NCI-H2081 (cell line): ENCODE results near the gene CRNKL1.

Experiments
- DNase-seq, 2 experiments: peaks; one replicate each; lab custom pipeline; 2025; lab: John Stamatoyannopoulos, UW

The CRNKL1 gene

DNA sequence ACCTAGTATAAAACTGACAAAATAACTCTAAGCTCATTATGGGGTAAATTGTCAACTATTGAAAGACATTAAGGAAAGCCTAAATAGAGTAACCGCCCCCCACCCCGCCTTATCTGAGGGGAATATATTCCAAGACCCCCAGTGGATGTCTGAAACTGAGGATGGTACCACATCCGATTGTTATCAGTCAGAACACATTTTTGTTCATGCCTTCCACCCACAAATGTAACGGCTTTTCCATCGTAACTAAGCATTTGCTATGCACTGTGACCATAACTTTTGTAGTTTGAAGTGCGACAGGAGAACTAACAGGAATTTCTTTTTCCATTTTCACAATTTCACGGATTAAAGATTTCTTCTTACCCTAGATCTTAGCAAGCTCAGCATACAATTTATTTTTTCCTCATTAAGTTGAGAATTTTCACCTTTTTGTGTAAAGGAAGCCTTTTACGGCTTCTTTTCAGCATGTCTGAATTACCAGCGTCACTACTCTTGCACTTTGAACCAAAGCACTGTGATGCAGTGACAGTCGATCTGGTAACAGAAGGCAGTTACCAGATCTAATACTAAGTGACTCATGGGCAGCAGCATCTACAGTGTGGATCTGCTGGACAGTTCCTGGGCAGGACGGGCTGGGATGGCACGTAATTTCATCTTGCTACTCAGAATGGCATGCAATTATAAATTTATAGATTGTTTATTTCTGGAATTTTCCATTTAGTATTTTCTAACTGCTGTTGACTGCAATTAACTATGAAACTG, 11.9 kb upstream of the CRNKL1 start:
- DNase-seq, result no peak

GRCh38 chr20:20060234-20060998, 8.2 kb upstream of the CRNKL1 start:
- DNase-seq, result peak in 1 of 2 experiments; percentile 29

- DNase-seq, result no peak
Measured at GRCh38 chr20:20051767-20052073, 546 bp downstream of the CRNKL1 start.

DNA sequence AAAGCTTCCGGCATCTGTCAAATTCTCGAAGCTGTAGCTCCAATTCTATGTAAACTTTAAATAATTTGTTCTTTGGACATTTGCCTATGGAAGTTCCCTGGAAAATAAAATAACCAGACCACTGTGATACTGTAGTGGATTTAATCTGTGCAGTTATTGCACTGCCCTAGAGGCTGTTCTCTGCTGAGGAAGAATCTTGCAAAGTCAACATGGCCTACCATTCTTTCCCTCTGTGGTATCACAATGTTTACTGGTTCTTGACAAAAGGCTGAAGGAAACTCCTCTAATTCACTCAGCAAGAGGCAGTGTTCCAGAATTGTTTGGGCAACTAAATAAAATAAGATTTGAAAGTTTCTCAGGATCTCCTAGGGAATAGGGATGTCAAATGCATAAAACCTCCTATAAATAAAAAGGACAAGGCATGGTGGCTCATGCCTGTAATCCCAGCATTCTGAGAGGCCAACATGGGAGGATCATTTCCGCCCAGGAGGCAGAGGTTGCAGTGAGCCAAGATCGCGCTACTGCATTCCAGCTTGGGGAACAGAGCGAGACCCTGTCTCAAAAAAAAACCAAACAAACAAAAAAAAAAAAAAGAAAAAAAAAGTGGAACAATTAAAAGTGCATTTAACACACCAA, 12.4 kb downstream of the CRNKL1 start:
- DNase-seq, result no peak

DNA sequence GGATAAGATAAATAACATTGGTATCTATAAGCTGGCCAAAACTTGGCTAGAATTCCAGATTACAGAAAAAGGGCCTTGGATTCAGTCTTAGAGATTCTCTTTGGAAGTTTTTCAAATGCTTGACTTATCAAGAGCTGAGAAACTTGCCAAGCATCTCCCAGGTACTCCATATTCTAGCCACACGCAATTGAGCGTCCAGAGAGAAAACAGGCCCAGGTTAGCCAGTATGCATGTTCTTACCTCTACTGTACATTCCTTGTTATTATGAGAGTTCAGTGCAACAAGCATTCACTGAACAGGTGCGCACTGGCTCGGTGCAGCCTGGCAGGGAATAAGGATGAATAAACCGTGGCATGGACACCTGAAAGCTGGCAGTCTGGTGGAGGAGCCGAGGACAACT, 13.7 kb downstream of the CRNKL1 start:
- no peak for DNase-seq

DNA sequence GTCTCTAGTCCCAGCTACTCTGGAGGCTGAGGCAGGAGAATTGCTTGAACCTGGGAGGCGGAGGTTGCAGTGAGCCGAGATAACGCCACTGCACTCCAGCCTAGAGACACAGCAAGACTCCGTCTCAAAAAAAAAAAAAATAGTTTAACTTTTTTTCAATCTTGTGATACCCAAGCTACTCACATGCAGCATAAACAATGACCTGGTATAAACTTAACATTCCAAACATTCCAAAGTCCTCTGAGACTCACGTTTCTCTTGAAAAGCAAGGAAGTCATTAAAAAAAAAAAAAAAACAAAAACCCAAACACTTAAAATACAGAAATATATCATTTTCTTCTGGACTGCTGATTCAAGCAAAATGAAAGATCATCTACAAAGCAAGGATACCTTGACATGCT, 14.3 kb downstream of the CRNKL1 start:
- DNase-seq, result no peak

DNA sequence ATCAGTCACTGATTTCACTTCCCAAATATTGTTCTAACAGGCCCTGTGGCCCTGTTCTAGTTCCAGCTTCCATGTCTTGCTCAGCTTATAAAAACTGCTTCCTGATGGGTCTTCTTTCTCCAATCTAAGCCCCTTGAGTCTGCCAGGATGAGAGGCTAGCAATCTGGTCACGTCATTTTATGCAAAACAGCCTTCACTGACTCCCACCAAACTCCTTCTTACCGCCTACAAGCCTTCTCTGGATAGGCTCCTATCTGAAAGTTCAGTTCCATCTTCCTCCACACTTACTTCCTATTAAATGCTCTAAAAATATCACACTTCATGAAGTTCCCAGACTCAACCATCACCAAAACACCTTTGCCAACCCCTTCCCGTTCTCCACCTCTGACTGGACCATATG, 15.5 kb downstream of the CRNKL1 start:
- no peak for DNase-seq

DNA sequence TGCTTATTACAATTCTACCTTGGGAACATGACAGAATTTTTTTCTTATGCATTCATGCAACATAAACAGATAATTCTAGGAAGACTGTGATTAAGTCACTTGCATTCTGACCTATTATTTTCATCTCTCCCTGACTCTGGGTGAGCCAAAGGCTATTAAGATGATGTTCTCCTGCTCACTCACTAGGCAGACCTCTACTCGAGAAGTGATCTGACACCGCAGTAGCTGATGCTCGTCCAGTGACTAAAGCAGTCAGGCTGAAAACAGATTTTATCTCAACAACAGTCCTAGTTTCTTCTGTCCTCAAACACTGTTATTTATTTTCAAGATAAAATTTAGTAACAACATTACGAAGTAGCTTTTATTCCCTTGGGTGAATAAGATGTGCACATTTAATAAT, 17.8 kb downstream of the CRNKL1 start:
- DNase-seq, result no peak

DNA sequence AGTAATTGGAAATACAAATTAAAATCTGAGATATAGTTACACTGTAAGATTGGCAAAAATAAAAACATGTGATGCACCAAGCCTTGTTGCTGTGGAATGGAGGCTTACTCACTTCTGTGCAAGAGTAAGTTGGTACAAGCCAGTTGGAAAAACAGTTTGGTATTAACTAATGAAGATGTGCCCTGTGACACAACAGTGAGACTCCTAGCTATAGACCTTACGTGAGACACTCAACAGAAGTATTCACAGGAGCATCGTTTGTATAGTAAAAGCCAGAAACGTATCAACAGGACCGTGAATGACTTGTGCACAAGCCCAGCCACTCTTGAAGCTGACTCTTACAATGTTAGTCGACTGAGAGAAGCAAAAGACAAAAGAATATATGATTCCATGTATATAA, 20.5 kb downstream of the CRNKL1 start:
- no peak for DNase-seq

- no peak for DNase-seq
Measured at GRCh38 chr20:20027284-20027683, 25.0 kb downstream of the CRNKL1 start.

GRCh38 chr20:20024942-20025341, 27.3 kb downstream of the CRNKL1 start:
- no peak for DNase-seq

GRCh38 chr20:20023395-20023794, 28.9 kb downstream of the CRNKL1 start:
- DNase-seq, result no peak

DNA sequence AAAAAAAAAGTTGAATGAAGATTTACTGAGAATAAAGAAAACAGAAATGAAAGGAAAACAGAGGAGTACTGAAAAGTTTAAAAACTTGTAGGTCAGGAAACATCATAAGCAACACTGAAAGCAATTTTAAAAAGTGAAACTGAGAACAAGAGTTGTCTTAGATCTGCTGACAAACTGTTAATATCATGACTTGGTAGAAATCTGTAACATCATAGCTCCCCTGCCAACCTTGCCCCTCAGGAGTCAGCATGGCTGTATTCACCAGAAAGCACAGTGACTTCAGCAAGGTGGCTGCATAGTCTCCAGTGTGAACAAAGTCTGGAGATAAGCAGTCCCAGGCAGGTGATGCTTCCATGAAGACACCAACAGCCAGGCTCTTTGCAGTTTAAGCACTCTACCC, 29.8 kb downstream of the CRNKL1 start:
- DNase-seq, result no peak

- DNase-seq, result no peak
Measured at GRCh38 chr20:20021835-20022234, 30.4 kb downstream of the CRNKL1 start.

- no peak for DNase-seq
Measured at GRCh38 chr20:20020908-20021307, 31.4 kb downstream of the CRNKL1 start.

GRCh38 chr20:20019123-20019522, 33.1 kb downstream of the CRNKL1 start:
- peak in 1 of 2 experiments; percentile 32 for DNase-seq

GRCh38 chr20:20018366-20018765, 33.9 kb downstream of the CRNKL1 start:
- no peak for DNase-seq

DNA sequence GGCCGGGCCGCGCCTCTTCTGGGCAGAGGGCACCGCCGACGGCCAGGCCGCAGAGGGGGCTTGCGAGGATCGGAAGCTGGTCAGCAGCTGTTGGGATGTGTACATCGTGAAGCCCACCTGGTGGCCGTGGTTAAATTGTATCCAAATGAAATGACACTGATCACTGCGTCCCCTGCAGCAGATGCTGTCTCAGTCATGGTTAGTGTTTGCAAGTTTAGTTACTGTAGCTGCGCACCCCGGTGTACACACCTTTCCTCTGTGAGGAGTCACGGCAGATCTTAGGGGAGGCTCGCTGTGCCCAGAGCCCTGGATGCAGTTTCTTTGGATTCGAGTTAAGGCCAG, 34.5 kb downstream of the CRNKL1 start:
- DNase-seq, result no peak

- peak; percentile 93 to 96 for DNase-seq
Measured at GRCh38 chr20:20017001-20017843, 35.0 kb downstream of the CRNKL1 start, which contains the start of gene NAA20. NAA20 (plus strand) TSS chr20:20017362; CDS start chr20:20017397, 35 bp downstream.

DNA sequence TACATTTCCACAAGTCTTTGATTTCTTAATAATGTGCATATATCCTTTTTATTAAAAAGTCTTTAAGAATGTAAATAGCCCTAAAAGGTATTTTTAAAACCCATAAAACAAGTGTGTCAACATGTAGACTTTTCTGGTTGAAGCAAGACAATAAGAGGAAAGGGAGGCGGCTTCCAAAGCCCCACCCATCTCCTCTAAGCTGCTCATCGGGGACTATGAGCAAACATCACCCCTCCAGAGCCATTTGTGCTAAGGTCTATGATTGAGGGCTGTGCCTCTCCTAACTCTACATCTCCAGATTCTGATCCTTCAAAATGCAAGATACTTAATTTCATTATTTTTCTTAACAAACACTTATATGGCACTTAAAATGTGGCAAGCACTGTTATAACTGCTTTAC, 37.6 kb downstream of the CRNKL1 start:
- no peak for DNase-seq

DNA sequence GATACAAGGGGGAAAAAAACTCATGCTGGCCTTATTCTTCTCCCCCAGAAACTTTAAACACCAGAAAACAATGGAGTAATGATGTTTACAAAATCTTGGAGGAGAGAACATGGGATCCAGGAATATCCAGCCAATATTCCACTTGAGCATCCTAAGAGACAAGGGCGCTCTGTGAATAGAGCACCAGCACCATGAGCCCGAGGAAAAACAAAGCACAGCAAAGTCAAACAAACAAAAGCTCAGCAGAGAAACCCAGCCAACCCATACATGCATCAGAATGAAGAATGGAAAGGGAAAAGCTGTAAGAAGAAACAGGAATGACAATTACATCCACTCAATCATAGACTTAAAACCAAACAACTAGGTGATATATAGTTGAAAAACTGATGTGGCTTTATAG, 39.7 kb downstream of the CRNKL1 start:
- no peak for DNase-seq
